CD4-positive, alpha-beta T cell treated with Interleukin-15 for 1 hour (primary cell): Measurements from ENCODE around the gene MYO7B.

Experiments used
- DNase-seq: peaks from one replicate; pipeline ENCODE4 v3.0.0-alpha.2; 2020

The MYO7B gene

DNA sequence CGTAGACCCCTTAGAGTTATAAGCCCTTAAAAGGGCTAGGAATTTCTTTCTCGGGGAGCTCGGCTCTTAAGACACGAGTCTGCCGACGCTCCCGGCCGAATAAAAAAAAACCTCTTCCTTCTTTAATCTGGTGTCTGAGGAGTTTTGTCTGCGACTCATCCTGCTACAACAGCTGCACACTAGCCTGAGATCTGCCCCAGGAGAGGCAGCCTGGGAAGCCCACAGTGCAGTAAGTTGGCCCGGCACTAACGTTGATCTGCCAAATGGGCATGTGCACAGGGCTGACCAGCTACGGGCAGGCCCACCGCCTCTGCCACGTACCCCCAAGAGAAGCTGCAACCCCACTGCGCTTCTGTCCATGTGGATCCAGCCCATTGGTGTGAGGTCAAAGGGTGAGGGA lies 148.3 kb downstream of the MYO7B start:
- no peak for DNase-seq

DNA sequence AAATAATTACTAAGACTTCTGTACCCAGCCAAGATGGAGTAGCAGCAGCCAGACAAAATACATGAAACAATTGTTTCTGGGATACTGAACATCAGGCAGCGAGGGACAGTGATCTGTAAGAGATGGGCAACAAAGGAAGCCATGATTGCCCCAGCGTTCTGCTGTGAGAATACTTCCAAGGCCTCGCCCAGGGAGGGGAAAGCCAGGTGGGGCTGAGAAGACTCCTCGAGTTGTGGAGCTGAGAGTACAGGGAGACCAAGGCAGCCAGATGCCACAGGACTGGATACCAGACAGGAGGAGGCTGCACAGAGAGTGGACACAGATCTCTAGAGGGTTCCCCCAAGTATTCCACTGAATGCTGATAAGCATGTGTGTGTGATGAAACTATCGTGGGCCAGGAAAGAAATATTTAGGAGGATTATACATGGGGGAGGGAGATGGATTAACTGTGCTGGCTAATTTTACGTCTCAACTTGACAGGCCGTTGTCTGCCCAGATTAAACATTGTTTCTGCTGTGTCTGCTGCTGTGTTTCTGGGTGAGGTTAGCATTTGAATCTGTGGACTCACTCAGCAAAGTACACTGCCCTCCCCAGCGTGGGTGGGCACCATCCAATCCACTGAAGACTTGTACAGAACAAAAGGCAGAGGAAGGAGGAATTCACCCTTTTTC lies 150.1 kb downstream of the MYO7B start:
- DNase-seq = no peak
